ENCODE measurements around the gene COL4A6.
"Not testable (repeated sequence)": the region's sequence is repeated elsewhere in the genome, so short reads cannot be mapped to it uniquely, and the experiment has no call there.

COL4A6 gene

DNA sequence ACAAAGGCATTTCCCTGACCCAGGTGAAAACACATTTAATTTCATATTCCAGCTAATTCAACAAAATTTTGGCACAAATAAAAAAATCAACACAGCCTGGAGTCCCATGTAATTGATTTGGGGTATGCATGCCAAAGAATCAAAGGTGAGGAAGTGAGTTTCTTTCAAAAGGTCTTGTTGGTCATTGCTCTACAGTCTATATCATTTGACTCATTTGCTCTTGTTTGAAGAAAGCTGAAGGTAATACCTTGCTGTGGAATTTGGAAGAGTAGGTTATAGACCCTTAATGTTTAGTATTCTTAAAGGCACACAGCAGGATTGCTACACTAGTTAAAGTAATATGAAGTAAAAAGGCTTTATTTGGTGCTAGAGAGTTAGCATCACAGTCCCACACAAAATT, 25.4 kb downstream of the COL4A6 start:
- in situ Hi-C loops (cut with HindIII; ENCODE audit: low sequenced_read_pairs) = no loop called here

GRCh38 chrX:108399418-108400165, 38.6 kb downstream of the COL4A6 start:
- in situ Hi-C loops (cut with HindIII; ENCODE audit: low sequenced_read_pairs) = no loop called here

- in situ Hi-C loops (cut with HindIII; ENCODE audit: low sequenced_read_pairs) = no loop called here
Measured at GRCh38 chrX:108397627-108398391, 40.4 kb downstream of the COL4A6 start.

DNA sequence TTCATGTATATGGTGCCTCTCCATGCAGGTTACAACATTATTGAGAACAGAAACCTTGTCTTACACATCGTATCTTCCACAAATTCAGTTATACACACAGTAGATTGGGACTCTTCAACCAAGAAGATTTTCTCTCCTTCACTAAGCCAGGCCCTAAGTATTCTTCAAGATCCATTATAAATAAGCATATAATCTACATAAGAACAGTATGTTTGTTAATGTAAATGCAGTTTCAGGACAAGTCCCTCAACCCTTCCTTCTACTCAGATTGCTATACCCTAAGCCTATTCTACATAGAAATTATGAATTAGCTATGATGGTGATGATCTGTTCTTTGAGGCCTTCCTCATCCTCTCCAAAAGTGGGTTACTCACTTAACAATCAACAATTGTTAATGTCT, 41.2 kb downstream of the COL4A6 start:
- in situ Hi-C loops (cut with HindIII; ENCODE audit: low sequenced_read_pairs) = no loop called here

GRCh38 chrX:108396188-108396891, 41.9 kb downstream of the COL4A6 start:
- in situ Hi-C loops (cut with HindIII; ENCODE audit: low sequenced_read_pairs) = no loop called here

DNA sequence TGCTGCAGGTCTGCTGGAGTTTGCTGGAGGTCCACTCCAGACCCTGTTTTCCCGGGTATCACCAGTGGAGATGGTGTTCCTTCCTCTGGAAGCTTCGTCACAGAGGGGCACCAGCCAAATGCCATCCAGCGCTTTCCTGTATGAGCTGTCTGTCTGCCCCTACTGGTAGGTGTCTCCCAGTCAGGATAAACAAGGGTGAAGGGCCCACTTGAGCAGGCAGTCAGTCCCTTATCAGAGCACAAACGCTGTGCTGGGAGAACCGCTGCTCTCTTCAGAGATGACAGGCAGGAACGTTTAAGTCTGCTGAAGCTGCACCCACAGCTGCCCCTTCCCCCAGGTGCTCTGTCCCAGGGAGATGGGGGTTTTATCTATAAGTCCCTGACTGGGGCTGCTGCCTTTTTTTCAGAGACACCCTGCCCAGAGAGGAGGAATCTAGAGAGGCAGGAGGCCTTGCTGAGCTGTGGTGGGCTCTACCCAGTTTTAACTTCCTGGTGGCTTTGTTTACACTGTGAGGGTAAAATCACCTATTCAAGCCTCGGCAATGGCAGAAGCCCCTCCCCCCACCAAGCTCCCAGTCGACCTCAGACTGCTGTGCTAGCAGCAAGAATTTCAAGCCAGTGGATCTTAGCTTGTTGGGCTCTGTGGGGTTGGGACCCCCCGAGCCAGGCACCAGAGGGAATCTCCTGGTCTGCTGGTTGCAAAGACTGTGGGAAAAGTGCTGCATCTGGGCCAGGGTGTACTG, 47.1 kb downstream of the COL4A6 start:
- in situ Hi-C loops (cut with HindIII; ENCODE audit: low sequenced_read_pairs) = not testable (repeated sequence)

DNA sequence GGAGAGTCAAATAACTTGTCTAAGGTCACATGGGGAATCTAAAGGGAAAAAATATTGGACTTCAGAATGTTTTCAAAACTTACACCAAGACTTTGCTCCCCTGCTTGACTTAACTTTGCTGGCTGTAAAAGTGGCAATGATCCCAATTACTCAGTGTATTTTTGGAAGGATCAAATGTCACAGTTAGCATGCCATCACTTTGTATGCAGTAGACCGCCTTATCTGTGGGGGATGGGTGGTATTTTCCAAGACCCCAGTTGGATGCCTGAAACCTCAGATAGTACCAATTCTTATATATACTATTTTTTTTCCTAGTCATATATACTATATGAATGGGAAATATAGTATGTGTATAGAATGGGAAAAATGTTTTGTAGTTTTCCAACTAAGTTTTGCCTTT, 53.4 kb downstream of the COL4A6 start:
- in situ Hi-C loops (cut with HindIII; ENCODE audit: low sequenced_read_pairs) = no loop called here

- in situ Hi-C loops (cut with HindIII; ENCODE audit: low sequenced_read_pairs) = no loop called here
Measured at GRCh38 chrX:108380222-108380621, 58.0 kb downstream of the COL4A6 start.

DNA sequence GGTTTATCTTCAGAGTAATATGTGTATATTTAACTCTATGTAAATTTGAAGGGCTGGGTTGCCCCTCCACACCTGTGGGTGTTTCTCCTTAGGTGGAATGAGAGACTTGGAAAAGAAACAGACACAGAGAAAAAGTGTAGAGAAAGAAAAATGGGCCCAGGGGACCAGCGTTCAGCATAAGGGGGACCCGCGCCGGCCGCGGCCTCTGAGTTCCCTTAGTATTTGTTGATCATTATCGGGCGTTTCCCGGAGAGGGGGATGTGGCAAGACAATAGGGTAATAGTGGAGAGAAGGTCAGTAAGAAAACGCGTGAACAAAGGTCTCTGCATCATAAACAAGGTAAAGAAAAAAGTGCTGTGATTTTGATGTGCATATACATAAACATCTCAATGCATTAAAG, 61.4 kb downstream of the COL4A6 start:
- in situ Hi-C loops (cut with HindIII; ENCODE audit: low sequenced_read_pairs) = not testable (repeated sequence)

GRCh38 chrX:108375591-108375990, 62.6 kb downstream of the COL4A6 start:
- in situ Hi-C loops (cut with HindIII; ENCODE audit: low sequenced_read_pairs) = not testable (repeated sequence)

- in situ Hi-C loops (cut with HindIII; ENCODE audit: low sequenced_read_pairs) = no loop called here
Measured at GRCh38 chrX:108366644-108367406, 71.4 kb downstream of the COL4A6 start.

DNA sequence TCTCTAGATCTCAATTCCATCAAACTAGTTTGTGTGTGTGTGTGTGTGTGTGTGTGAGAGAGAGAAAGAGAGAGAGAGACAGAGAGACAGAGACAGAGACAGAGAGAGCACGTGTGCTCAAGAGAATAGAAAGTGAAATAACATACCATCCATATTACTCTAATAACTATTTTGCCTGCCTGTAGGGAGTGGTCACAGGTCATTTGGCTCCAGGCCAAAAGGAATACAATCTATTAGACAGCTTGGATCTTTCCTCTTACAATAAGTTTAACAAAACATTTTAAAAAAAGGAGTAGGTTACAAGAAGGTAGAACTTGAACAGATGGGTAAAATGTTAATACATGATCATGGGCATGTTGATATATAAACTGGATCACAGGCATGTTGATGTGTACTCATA, 76.2 kb downstream of the COL4A6 start:
- in situ Hi-C loops (cut with HindIII; ENCODE audit: low sequenced_read_pairs) = no loop called here

- in situ Hi-C loops (cut with HindIII; ENCODE audit: low sequenced_read_pairs) = no loop called here
Measured at GRCh38 chrX:108361316-108361715, 76.9 kb downstream of the COL4A6 start.

GRCh38 chrX:108359806-108360602, 78.2 kb downstream of the COL4A6 start:
- in situ Hi-C loops (cut with HindIII; ENCODE audit: low sequenced_read_pairs) = no loop called here

DNA sequence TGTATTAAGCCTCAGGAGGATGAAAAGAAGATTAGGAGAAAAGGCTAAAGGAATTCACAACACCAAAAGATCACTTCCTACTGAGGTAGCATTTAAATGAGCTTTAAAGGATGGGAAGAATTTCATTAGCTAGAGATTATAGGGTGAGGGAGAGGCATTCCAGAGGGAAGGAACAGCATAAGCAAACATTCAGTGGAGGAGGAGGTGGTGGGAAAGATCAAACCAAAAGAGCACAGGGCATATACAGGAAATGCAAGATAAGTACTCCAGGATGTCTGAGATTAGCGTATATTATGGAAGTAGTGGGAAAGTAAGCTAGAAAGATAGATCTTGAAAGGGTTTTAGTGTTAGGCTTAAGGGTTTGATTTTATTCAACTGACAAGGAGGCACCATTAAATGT, 84.8 kb downstream of the COL4A6 start:
- in situ Hi-C loops (cut with HindIII; ENCODE audit: low sequenced_read_pairs) = no loop called here

GRCh38 chrX:108349210-108349609, 89.0 kb downstream of the COL4A6 start:
- in situ Hi-C loops (cut with HindIII; ENCODE audit: low sequenced_read_pairs) = no loop called here

DNA sequence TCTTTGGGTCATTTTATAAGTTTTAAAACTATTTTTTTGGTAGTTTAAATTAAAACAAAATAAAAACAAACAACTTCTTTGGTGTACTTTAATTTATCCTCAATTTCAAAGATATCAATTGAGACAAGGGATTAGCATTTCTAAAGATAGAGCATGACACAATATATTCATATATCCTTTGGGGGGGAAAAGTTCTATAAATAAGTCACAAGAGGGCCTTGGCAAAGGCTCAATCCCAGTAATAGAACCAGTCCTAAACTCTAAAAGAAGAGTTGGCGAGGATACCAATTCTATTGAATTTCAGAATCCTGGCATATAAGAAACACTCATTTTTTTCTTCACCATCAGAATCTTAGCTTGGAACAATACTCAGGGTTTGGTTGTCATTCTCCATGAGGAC, 89.7 kb downstream of the COL4A6 start:
- in situ Hi-C loops (cut with HindIII; ENCODE audit: low sequenced_read_pairs) = no loop called here

- in situ Hi-C loops (cut with HindIII; ENCODE audit: low sequenced_read_pairs) = no loop called here
Measured at GRCh38 chrX:108347800-108348199, 90.4 kb downstream of the COL4A6 start.

- in situ Hi-C loops (cut with HindIII; ENCODE audit: low sequenced_read_pairs) = no loop called here
Measured at GRCh38 chrX:108344216-108344615, 94.0 kb downstream of the COL4A6 start.

GRCh38 chrX:108341947-108342346, 96.3 kb downstream of the COL4A6 start:
- in situ Hi-C loops (cut with HindIII; ENCODE audit: low sequenced_read_pairs) = no loop called here
